Measurements from ENCODE around the gene TES. TPM values are rescaled to one million over a fixed set of nuclear protein-coding genes. Genes with fewer than 3 reads are reported as not detected.

TES gene
- total and polyA plus RNA-seq, 4 donors = 5.7 to 11.8 (median 7.5) TPM

DNA sequence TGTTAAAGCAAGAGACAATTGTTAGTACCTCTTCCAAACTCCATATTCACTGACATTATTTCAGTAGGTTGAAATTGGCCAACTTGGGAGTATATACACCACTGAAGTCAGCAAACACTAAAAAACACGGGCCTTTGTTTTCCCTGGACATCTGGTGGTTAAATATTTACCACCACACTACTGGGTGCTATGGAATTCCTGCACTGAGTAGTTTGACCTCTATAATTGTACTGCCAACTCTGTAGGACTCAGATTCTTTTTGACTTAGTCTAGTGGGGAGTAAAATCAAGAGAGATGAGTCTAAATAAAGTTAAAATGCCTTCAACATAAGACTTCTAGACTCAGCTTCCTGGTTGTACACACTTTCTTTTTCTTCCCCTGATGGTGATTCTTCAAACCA, 41.3 kb upstream of the TES start:
- H3K9ac ChIP-seq (ENCODE audit: low read depth in 1 of 2, low read length in 2 of 2) = no peak overlapping the region
- no peak for DNase-seq (ENCODE audit: low spot score)
- H3K36me3 ChIP-seq (ENCODE audit: control insufficient read depth in 4 of 4, insufficient read depth in 3 of 4, low read depth in 1 of 4, low read length in 3 of 4) = no peaks in the 10 kb centered on the region
- H3K9me3 ChIP-seq (ENCODE audit: control insufficient read depth in 4 of 4, low read length in 3 of 4) = no peaks in the 10 kb centered on the region
- peaks cover 0 to 18% (median 9%) of the 10 kb centered on the region in 4 donors for H3K4me1 ChIP-seq (ENCODE audit: control insufficient read depth in 4 of 4, insufficient read depth in 4 of 4, low read length in 3 of 4)
- TF ChIP-seq HNF4A (conservative IDR thresholded peaks at IDR 0.05) (peak; percentile 23 to 24), RXRA (IDR thresholded peaks at IDR 0.05) (peak in 1 of 2 donors; percentile 30), TAF1 (conservative IDR thresholded peaks at IDR 0.05) (no peak)
- WGBS = 25% methylated on average over 1 of the region's 1 CpG
- H3K4me3 ChIP-seq (ENCODE audit: low read depth in 1 of 3, low read length in 3 of 3) = no peak overlapping the region
- H3K27me3 ChIP-seq (ENCODE audit: control insufficient read depth in 4 of 4, insufficient read depth in 4 of 4, low read length in 3 of 4) = no peaks in the 10 kb centered on the region
- H3K27ac ChIP-seq (ENCODE audit: low read depth in 1 of 2, low read length in 2 of 2) = no peak overlapping the region

DNA sequence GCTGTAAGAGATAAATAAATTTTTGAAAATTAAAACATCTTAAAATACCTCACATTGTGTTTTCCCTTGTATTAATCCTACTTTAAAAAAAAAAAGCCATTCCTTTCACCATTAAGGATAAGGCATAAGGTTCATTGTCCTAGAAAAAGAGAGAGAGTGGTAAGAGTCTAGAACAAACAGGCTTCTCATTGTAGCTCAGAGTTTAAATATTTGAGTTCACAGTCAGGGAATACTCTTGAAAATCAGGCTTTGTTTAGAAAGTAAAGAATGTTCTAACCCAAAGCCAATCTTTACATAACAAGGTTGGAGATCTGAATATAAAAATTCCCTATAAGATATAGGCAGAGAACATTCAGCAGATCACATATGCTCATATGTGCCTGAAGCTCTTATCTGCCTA, 40.2 kb upstream of the TES start:
- Histone ChIP-seq H3K27ac (ENCODE audit: low read depth in 1 of 2, low read length in 2 of 2) (no peak overlapping the region), H3K4me1 (ENCODE audit: control insufficient read depth in 4 of 4, insufficient read depth in 4 of 4, low read length in 3 of 4) (peaks cover 0 to 18% (median 9%) of the 10 kb centered on the region in 4 donors), H3K9me3 (ENCODE audit: control insufficient read depth in 4 of 4, low read length in 3 of 4) (no peaks in the 10 kb centered on the region), H3K36me3 (ENCODE audit: control insufficient read depth in 4 of 4, insufficient read depth in 3 of 4, low read depth in 1 of 4, low read length in 3 of 4) (no peaks in the 10 kb centered on the region), H3K27me3 (ENCODE audit: control insufficient read depth in 4 of 4, insufficient read depth in 4 of 4, low read length in 3 of 4) (no peaks in the 10 kb centered on the region), H3K9ac (ENCODE audit: low read depth in 1 of 2, low read length in 2 of 2) (no peak overlapping the region), H3K4me3 (ENCODE audit: low read depth in 1 of 3, low read length in 3 of 3) (no peak overlapping the region)
- DNase-seq (ENCODE audit: low spot score) = no peak
- TF ChIP-seq FOXA1 (IDR thresholded peaks at IDR 0.05) (no peak), HNF4G (IDR thresholded peaks at IDR 0.05) (no peak), YY1 (IDR thresholded peaks at IDR 0.05) (no peak), GABPA (IDR thresholded peaks at IDR 0.05 in 1 of 2, conservative IDR thresholded peaks at IDR 0.05 in 1 of 2) (no peak)
- TF ChIP-seq, protein P1, sequence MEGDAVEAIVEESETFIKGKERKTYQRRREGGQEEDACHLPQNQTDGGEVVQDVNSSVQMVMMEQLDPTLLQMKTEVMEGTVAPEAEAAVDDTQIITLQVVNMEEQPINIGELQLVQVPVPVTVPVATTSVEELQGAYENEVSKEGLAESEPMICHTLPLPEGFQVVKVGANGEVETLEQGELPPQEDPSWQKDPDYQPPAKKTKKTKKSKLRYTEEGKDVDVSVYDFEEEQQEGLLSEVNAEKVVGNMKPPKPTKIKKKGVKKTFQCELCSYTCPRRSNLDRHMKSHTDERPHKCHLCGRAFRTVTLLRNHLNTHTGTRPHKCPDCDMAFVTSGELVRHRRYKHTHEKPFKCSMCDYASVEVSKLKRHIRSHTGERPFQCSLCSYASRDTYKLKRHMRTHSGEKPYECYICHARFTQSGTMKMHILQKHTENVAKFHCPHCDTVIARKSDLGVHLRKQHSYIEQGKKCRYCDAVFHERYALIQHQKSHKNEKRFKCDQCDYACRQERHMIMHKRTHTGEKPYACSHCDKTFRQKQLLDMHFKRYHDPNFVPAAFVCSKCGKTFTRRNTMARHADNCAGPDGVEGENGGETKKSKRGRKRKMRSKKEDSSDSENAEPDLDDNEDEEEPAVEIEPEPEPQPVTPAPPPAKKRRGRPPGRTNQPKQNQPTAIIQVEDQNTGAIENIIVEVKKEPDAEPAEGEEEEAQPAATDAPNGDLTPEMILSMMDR (IDR thresholded peaks at IDR 0.05; ENCODE audit: low read depth, low read length, missing input control) = no peak

DNA sequence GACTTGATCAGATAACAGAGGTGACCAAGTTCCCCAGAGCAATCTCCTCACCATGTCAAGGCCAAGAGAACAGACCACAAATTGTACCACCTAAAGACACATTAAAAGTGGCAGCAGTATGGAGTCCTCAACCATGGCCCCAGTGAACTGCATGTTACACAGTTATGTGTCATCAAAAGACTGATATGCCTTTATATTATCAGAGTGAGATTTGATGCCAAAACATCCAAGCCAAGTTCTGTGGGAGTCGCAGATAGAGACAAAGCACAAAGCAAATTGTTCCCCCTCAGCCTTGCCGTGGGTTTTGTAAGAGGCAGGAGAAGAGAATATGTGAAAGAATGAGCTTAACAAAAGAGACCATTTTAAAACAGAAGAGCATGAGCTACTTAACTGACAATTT, 39.2 kb upstream of the TES start:
- Histone ChIP-seq H3K27ac (ENCODE audit: low read depth in 1 of 2, low read length in 2 of 2) (no peak overlapping the region), H3K4me1 (ENCODE audit: control insufficient read depth in 4 of 4, insufficient read depth in 4 of 4, low read length in 3 of 4) (peaks cover 0 to 18% (median 9%) of the 10 kb centered on the region in 4 donors), H3K36me3 (ENCODE audit: control insufficient read depth in 4 of 4, insufficient read depth in 3 of 4, low read depth in 1 of 4, low read length in 3 of 4) (no peaks in the 10 kb centered on the region), H3K4me3 (ENCODE audit: low read depth in 1 of 3, low read length in 3 of 3) (no peak overlapping the region), H3K27me3 (ENCODE audit: control insufficient read depth in 4 of 4, insufficient read depth in 4 of 4, low read length in 3 of 4) (no peaks in the 10 kb centered on the region), H3K9me3 (ENCODE audit: control insufficient read depth in 4 of 4, low read length in 3 of 4) (no peaks in the 10 kb centered on the region), H3K9ac (ENCODE audit: low read depth in 1 of 2, low read length in 2 of 2) (no peak overlapping the region)
- no peak for DNase-seq (ENCODE audit: low spot score)
- TF ChIP-seq SP1 (IDR thresholded peaks at IDR 0.05) (no peak), HNF4A (conservative IDR thresholded peaks at IDR 0.05) (no peak)
- TF ChIP-seq, protein P2, sequence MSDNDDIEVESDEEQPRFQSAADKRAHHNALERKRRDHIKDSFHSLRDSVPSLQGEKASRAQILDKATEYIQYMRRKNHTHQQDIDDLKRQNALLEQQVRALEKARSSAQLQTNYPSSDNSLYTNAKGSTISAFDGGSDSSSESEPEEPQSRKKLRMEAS (IDR thresholded peaks at IDR 0.05) = no peak
- TF ChIP-seq, protein P1 (IDR thresholded peaks at IDR 0.05; ENCODE audit: low read depth, low read length, missing input control) = no peak
- 71% methylated on average over 2 of the region's 2 CpGs for WGBS

Data from liver (tissue), 9 donors.